ENCODE measurements around the gene NODAL.
A peak's percentile ranks its signal among the peaks of the same experiment; 100 is the strongest.

Gene NODAL

GRCh38 chr10:70459774-70460490 is 18.5 kb upstream of the NODAL start:
- Histone ChIP-seq H3K27ac (no peak overlapping the region), H3K27me3 (peaks cover 9 to 27% (median 16%) of the 10 kb centered on the region in 11 experiments), H3K4me3 (no peak overlapping the region), H3K4me1 (peaks cover 24 to 66% (median 54%) of the 10 kb centered on the region in 10 experiments), H3K9me3 (replicated peaks in 1 of 11) (no peaks in the 10 kb centered on the region), H3K36me3 (no peaks in the 10 kb centered on the region), H3K9ac (no peak overlapping the region), H3K4me2 (peak overlapping the region in 6 of 11 experiments; percentile 10 to 90 (median 18); a peak in 4 of 22 replicates), H4K20me1 (peaks cover 0 to 4% (median 0%) of the 10 kb centered on the region in 11 experiments; a peak in 1 of 22 replicates)
- TF ChIP-seq Cebpa-rat (IDR thresholded peaks at IDR 0.05): no peak

GRCh38 chr10:70459061-70459773 is 17.7 kb upstream of the NODAL start:
- H3K27ac ChIP-seq: no peak overlapping the region
- peaks cover 0 to 4% (median 0%) of the 10 kb centered on the region in 11 experiments; a peak in 1 of 22 replicates for H4K20me1 ChIP-seq
- peak overlapping the region in 10 of 11 experiments; percentile 10 to 94 (median 87); a peak in 15 of 22 replicates for H3K4me2 ChIP-seq
- peaks cover 9 to 27% (median 16%) of the 10 kb centered on the region in 11 experiments for H3K27me3 ChIP-seq
- no peak for TF ChIP-seq Cebpa-rat (IDR thresholded peaks at IDR 0.05)
- no peaks in the 10 kb centered on the region for H3K36me3 ChIP-seq
- no peaks in the 10 kb centered on the region for H3K9me3 ChIP-seq (replicated peaks in 1 of 11)
- no peak overlapping the region for H3K9ac ChIP-seq
- peaks cover 24 to 70% (median 56%) of the 10 kb centered on the region in 10 experiments for H3K4me1 ChIP-seq
- H3K4me3 ChIP-seq: no peak overlapping the region

- Histone ChIP-seq H3K27me3 (peaks cover 9 to 27% (median 16%) of the 10 kb centered on the region in 11 experiments), H3K27ac (no peak overlapping the region), H3K4me3 (peak overlapping the region in 5 of 10 experiments; percentile 11 to 55 (median 27); a peak in 6 of 20 replicates), H4K20me1 (peaks cover 0 to 4% (median 0%) of the 10 kb centered on the region in 11 experiments; a peak in 1 of 22 replicates), H3K4me2 (peak overlapping the region; percentile 68 to 94 (median 88)), H3K9me3 (replicated peaks in 1 of 11) (no peaks in the 10 kb centered on the region), H3K36me3 (no peaks in the 10 kb centered on the region), H3K9ac (peak overlapping the region in 6 of 11 experiments; percentile 8 to 46 (median 38); a peak in 6 of 22 replicates), H3K4me1 (peaks cover 24 to 70% (median 56%) of the 10 kb centered on the region in 10 experiments)
- no peak for TF ChIP-seq Cebpa-rat (IDR thresholded peaks at IDR 0.05)
These were observed 17.0 kb upstream of the NODAL start for GRCh38 chr10:70458329-70459060.

GRCh38 chr10:70457759-70458305 is 16.4 kb upstream of the NODAL start:
- Histone ChIP-seq H3K4me1 (peaks cover 24 to 67% (median 55%) of the 10 kb centered on the region in 10 experiments), H3K36me3 (no peaks in the 10 kb centered on the region), H4K20me1 (peaks cover 0 to 4% (median 0%) of the 10 kb centered on the region in 11 experiments; a peak in 1 of 22 replicates), H3K9ac (peak overlapping the region in 4 of 11 experiments; percentile 8 to 39 (median 26); a peak in 4 of 22 replicates), H3K9me3 (replicated peaks in 1 of 11) (no peaks in the 10 kb centered on the region), H3K4me2 (peak overlapping the region; percentile 68 to 94 (median 88)), H3K27me3 (peaks cover 9 to 27% (median 16%) of the 10 kb centered on the region in 11 experiments), H3K27ac (no peak overlapping the region), H3K4me3 (peak overlapping the region in 2 of 10 experiments; percentile 20 to 55; a peak in 3 of 20 replicates)
- no peak for TF ChIP-seq Cebpa-rat (IDR thresholded peaks at IDR 0.05)

- peak overlapping the region in 1 of 11 experiments; percentile 50; a peak in 2 of 22 replicates for H3K27ac ChIP-seq
- TF ChIP-seq Cebpa-rat (IDR thresholded peaks at IDR 0.05): no peak
- H3K4me1 ChIP-seq: peaks cover 24 to 55% (median 45%) of the 10 kb centered on the region in 10 experiments
- H3K4me2 ChIP-seq: peak overlapping the region; percentile 68 to 94 (median 88); a peak in 20 of 22 replicates
- H4K20me1 ChIP-seq: no peaks in the 10 kb centered on the region; a peak in 1 of 22 replicates
- peaks cover 9 to 27% (median 16%) of the 10 kb centered on the region in 11 experiments for H3K27me3 ChIP-seq
- H3K9ac ChIP-seq: peak overlapping the region in 2 of 11 experiments; percentile 46 to 47; a peak in 2 of 22 replicates
- no peaks in the 10 kb centered on the region for H3K36me3 ChIP-seq
- no peak overlapping the region for H3K4me3 ChIP-seq
- no peaks in the 10 kb centered on the region for H3K9me3 ChIP-seq (replicated peaks in 1 of 11)
These were observed 14.7 kb upstream of the NODAL start for GRCh38 chr10:70456164-70456563.

- no peak overlapping the region for H3K27ac ChIP-seq
- no peak for TF ChIP-seq Cebpa-rat (IDR thresholded peaks at IDR 0.05)
- H4K20me1 ChIP-seq: no peaks in the 10 kb centered on the region; a peak in 1 of 22 replicates
- H3K4me3 ChIP-seq: no peak overlapping the region
- no peak overlapping the region for H3K9ac ChIP-seq
- no peaks in the 10 kb centered on the region for H3K9me3 ChIP-seq (replicated peaks in 1 of 11)
- peaks cover 9 to 26% (median 16%) of the 10 kb centered on the region in 11 experiments for H3K27me3 ChIP-seq
- peak overlapping the region in 8 of 11 experiments; percentile 68 to 94 (median 90); a peak in 12 of 22 replicates for H3K4me2 ChIP-seq
- no peaks in the 10 kb centered on the region for H3K36me3 ChIP-seq
- peaks cover 24 to 55% (median 45%) of the 10 kb centered on the region in 10 experiments for H3K4me1 ChIP-seq
These were observed 13.7 kb upstream of the NODAL start for GRCh38 chr10:70455213-70455630.

GRCh38 chr10:70448236-70448635 is 6.8 kb upstream of the NODAL start:
- Histone ChIP-seq H3K27ac (no peak overlapping the region), H3K4me3 (no peak overlapping the region), H3K9ac (no peak overlapping the region), H3K4me1 (no peaks in the 10 kb centered on the region), H3K27me3 (peaks cover 1 to 8% (median 4%) of the 10 kb centered on the region in 11 experiments), H3K9me3 (replicated peaks in 1 of 11) (no peaks in the 10 kb centered on the region), H3K4me2 (no peak overlapping the region), H4K20me1 (no peaks in the 10 kb centered on the region; a peak in 1 of 22 replicates), H3K36me3 (no peaks in the 10 kb centered on the region)
- TF ChIP-seq Cebpa-rat (IDR thresholded peaks at IDR 0.05): no peak

Data from BLaER1 treated with 17β-estradiol and CSF1 and Interleukin-3, amounts not matched to agents 10 nM and 100 nM (cell line).